PC-3 (cell line): ENCODE results near the gene PLCB4.

Source experiments
- EZH2 ChIP-seq: fragments of 300-600 bp; sonication (generic); IDR thresholded peaks from one replicate; pipeline ENCODE4 v1.6.1; 2017; ENCODE audit warnings: antibody characterized with exemption, mild to moderate bottlenecking, low read length; ENCODE audit not compliant: unreplicated experiment
- EZH2phosphoT487 ChIP-seq: fragments of 300-600 bp; sonication (generic); IDR thresholded peaks from 2 replicates; pipeline ENCODE4 v1.6.1; 2018; ENCODE audit warnings: mild to moderate bottlenecking, antibody characterized with exemption, low read length, borderline replicate concordance
- TF ChIP-seq, protein P1 (sequence below): fragments of 300-600 bp; sonication (generic); conservative IDR thresholded peaks from 2 replicates; pipeline ENCODE4 v1.5.1; 2017; ENCODE audit warnings: antibody characterized with exemption, low read depth, mild to moderate bottlenecking, low read length

DNA sequence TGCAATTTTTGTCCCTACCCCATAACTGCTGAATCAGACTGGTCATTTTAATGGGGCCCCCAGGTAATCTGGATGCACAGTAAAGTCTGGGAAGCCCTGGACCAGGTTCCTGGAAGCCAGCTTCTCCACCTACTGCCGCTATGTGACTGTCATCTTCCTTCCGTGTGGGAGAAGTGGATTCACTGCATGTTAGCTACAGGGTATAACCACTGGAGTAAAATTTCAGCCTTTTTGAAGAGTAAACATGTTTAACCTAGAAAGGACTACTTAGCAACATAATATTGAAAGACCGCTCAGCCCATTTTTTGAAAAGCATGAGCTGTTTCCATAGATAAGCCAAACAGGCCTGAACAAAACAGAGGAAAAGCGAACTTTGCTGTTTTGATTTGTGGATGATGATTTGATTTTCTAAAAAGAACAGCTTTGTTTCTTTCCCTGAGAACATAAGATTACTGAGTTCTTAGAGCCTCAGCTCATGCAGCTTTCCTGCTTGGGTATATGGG is 208.1 kb downstream of the PLCB4 start:
- TF ChIP-seq, protein P1, sequence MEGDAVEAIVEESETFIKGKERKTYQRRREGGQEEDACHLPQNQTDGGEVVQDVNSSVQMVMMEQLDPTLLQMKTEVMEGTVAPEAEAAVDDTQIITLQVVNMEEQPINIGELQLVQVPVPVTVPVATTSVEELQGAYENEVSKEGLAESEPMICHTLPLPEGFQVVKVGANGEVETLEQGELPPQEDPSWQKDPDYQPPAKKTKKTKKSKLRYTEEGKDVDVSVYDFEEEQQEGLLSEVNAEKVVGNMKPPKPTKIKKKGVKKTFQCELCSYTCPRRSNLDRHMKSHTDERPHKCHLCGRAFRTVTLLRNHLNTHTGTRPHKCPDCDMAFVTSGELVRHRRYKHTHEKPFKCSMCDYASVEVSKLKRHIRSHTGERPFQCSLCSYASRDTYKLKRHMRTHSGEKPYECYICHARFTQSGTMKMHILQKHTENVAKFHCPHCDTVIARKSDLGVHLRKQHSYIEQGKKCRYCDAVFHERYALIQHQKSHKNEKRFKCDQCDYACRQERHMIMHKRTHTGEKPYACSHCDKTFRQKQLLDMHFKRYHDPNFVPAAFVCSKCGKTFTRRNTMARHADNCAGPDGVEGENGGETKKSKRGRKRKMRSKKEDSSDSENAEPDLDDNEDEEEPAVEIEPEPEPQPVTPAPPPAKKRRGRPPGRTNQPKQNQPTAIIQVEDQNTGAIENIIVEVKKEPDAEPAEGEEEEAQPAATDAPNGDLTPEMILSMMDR, result no peak
- TF ChIP-seq EZH2 (no peak), EZH2phosphoT487 (no peak)
